ENCODE results near the gene APOBEC2.

Gene APOBEC2

GRCh38 chr6:41092421-41093140 is 39.6 kb downstream of the APOBEC2 start:
- DNase-seq: no peak

- no peak for DNase-seq
Observed at GRCh38 chr6:41093729-41094128, 40.7 kb downstream of the APOBEC2 start.

- peak; percentile 25 for DNase-seq
Observed at GRCh38 chr6:41097467-41098090, 44.6 kb downstream of the APOBEC2 start.

- DNase-seq: no peak
Observed at GRCh38 chr6:41098366-41098765, 45.4 kb downstream of the APOBEC2 start.

- DNase-seq: no peak
Observed at GRCh38 chr6:41100871-41101287, 47.9 kb downstream of the APOBEC2 start.

- no peak for DNase-seq
Observed at GRCh38 chr6:41103847-41104246, 50.8 kb downstream of the APOBEC2 start.

- no peak for DNase-seq
Observed at GRCh38 chr6:41111017-41111416, 58.0 kb downstream of the APOBEC2 start.

All from NCI-H1694 (cell line).